Keratinocyte (primary cell): ENCODE data around the gene PGS1. TPM values are rescaled to one million over a fixed set of nuclear protein-coding genes. Genes with fewer than 3 reads are reported as not detected.

Source experiments
- DNase-seq: peaks from one replicate; pipeline ENCODE4 v3.0.0-alpha.2; 2011; ENCODE audit warnings: low read depth, missing footprints, low spot score
- FAIRE-seq: peaks from 2 replicates; lab custom pipeline; 2011; peaks lifted over from hg19 to GRCh38; lab: Jason Lieb, UNC
- H2AFZ ChIP-seq: 2 replicates; pipeline ENCODE4 v1.6.0; 2012; ENCODE audit warnings: low read length, control low read depth, inconsistent platforms; ENCODE audit not compliant: control insufficient read depth
- H3K27ac ChIP-seq: 2 replicates; pipeline ENCODE4 v1.5.1; 2011; ENCODE audit warnings: low read length; ENCODE audit not compliant: control insufficient read depth, insufficient read depth
- H3K27me3 ChIP-seq: 3 replicates; pipeline ENCODE4 v1.6.0; 2011; ENCODE audit warnings: low read length; ENCODE audit not compliant: control insufficient read depth, insufficient read depth; ENCODE audit errors: extremely low read depth
- H3K36me3 ChIP-seq, 2 experiments: 2 replicates in 1 of 2; 3 replicates in 1 of 2; pipeline ENCODE4 v1.5.1; 2011; ENCODE audit warnings: low read length in 2 of 2, mild to moderate bottlenecking in 1 of 2; ENCODE audit not compliant: control insufficient read depth in 2 of 2, insufficient read depth in 2 of 2; ENCODE audit errors: extremely low read depth in 1 of 2
- H3K4me1 ChIP-seq: 3 replicates; pipeline ENCODE4 v1.5.1; 2011; ENCODE audit warnings: low read length; ENCODE audit not compliant: control insufficient read depth, insufficient read depth; ENCODE audit errors: extremely low read depth
- H3K4me2 ChIP-seq: 3 replicates; pipeline ENCODE4 v1.6.0; 2011; ENCODE audit warnings: low read depth, low read length; ENCODE audit not compliant: control insufficient read depth, insufficient read depth; ENCODE audit errors: extremely low read depth
- H3K4me3 ChIP-seq, 3 experiments: fragments of 200-600 bp in 1 of 3; sonication (generic) in 1 of 3; 2 replicates in 2 of 3; 3 replicates in 1 of 3; pipeline ENCODE4 v1.5.1; 2011 to 2016; ENCODE audit warnings: low read length in 3 of 3, mild to moderate bottlenecking in 3 of 3, control low read depth in 2 of 3, inconsistent platforms in 1 of 3, low read depth in 1 of 3, mixed read lengths in 1 of 3, mixed run types in 1 of 3, moderate library complexity in 1 of 3; ENCODE audit not compliant: control insufficient read depth in 2 of 3, insufficient read depth in 2 of 3; ENCODE audit errors: extremely low read depth in 1 of 3
- H3K79me2 ChIP-seq: 2 replicates; pipeline ENCODE4 v1.6.0; 2012; ENCODE audit warnings: low read length; ENCODE audit not compliant: control insufficient read depth, insufficient read depth
- H3K9ac ChIP-seq: 3 replicates; pipeline ENCODE4 v1.6.0; 2011; ENCODE audit warnings: low read length; ENCODE audit not compliant: control insufficient read depth, insufficient read depth; ENCODE audit errors: extremely low read depth
- H3K9me1 ChIP-seq: 3 replicates; pipeline ENCODE4 v1.6.0; 2011; ENCODE audit warnings: low read length; ENCODE audit not compliant: control insufficient read depth, insufficient read depth; ENCODE audit errors: extremely low read depth
- H3K9me3 ChIP-seq: 2 replicates; pipeline ENCODE4 v1.5.1; 2012; ENCODE audit warnings: low read depth, low read length; ENCODE audit not compliant: control insufficient read depth
- H4K20me1 ChIP-seq: 3 replicates; pipeline ENCODE4 v1.6.0; 2011; ENCODE audit warnings: low read length; ENCODE audit not compliant: control insufficient read depth, insufficient read depth; ENCODE audit errors: extremely low read depth
- EZH2 ChIP-seq: IDR thresholded peaks from one replicate; pipeline ENCODE4 v1.6.1; 2012; ENCODE audit warnings: inconsistent platforms, mild to moderate bottlenecking, low read length, moderate library complexity
- dilution Hi-C: fragments of 300-500 bp; cut with MboI; formaldehyde crosslinking; loops from one replicate; pipeline ENCODE4 v1.7.0; 2020; ENCODE audit warnings: low sequenced_read_pairs; ENCODE audit not compliant: extremely low pct_ligation_motif_present
- polyA plus RNA-seq, 5 experiments: library from polyadenylated mRNA; depleted of rRNA in 3 of 5; stranded (reverse) in 3 of 5; stranded (forward) in 1 of 5; unstranded in 1 of 5; fragments of >200 nt; gene quantifications; 1 replicate in 1 of 5; 2 replicates in 3 of 5; 3 replicates in 1 of 5; pipeline versions ENCODE4 v1.2.1 to v1.2.3, GENCODE V29; 2011 to 2012; ENCODE audit warnings: missing spikeins in 2 of 5, low read depth in 1 of 5, low replicate concordance in 1 of 5
- TF ChIP-seq, protein P1 (sequence below), 3 experiments: IDR thresholded peaks in 1 of 3; conservative IDR thresholded peaks in 1 of 3; optimal IDR thresholded peaks in 1 of 3; 2 replicates in 2 of 3; 3 replicates in 1 of 3; pipeline versions ENCODE3 to v1.5.1; 2011; ENCODE audit warnings: low read length in 3 of 3, mild to moderate bottlenecking in 3 of 3, moderate library complexity in 2 of 3, control low read depth in 1 of 3, inconsistent platforms in 1 of 3; ENCODE audit not compliant: insufficient read depth in 2 of 3; ENCODE audit errors: extremely low read depth in 1 of 3

The PGS1 gene
- polyA plus RNA-seq, 1 donor (not counting 4 experiments of a cell fraction or from before 2014, with no cell fraction given), result 19.6 TPM

DNA sequence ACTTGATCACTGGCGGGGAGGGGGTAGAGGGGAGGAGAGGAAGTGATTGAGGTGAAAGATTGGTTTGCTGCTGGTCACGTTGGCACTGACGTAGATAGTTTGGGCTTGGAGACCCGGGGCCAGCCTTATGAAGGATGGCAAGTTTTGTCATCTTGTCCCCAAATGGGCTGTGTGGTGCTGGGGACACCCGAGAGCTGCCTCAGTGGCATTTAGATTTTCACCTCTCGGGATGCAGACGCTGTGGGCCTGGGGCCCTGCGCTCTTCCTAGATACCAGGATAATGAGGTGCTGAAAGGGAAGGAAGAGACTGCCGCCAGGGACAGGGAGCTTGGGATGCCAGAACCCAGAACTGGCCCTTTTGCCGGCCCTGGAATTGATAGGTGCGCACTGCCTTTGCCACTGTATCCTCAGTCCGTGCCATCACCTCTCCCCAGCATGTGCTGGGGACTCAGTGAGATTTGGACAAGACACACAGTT lies 17.2 kb upstream of the PGS1 start:
- no peaks in the 10 kb centered on the region for H3K9me1 ChIP-seq
- dilution Hi-C loops, result no loop called here
- peaks cover 14% of the 10 kb centered on the region for H3K27me3 ChIP-seq
- peaks cover 5% of the 10 kb centered on the region for H4K20me1 ChIP-seq
- no peak for TF ChIP-seq EZH2
- TF ChIP-seq, protein P1, sequence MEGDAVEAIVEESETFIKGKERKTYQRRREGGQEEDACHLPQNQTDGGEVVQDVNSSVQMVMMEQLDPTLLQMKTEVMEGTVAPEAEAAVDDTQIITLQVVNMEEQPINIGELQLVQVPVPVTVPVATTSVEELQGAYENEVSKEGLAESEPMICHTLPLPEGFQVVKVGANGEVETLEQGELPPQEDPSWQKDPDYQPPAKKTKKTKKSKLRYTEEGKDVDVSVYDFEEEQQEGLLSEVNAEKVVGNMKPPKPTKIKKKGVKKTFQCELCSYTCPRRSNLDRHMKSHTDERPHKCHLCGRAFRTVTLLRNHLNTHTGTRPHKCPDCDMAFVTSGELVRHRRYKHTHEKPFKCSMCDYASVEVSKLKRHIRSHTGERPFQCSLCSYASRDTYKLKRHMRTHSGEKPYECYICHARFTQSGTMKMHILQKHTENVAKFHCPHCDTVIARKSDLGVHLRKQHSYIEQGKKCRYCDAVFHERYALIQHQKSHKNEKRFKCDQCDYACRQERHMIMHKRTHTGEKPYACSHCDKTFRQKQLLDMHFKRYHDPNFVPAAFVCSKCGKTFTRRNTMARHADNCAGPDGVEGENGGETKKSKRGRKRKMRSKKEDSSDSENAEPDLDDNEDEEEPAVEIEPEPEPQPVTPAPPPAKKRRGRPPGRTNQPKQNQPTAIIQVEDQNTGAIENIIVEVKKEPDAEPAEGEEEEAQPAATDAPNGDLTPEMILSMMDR (optimal IDR thresholded peaks at IDR 0.05 in 1 of 3, IDR thresholded peaks at IDR 0.05 in 1 of 3, conservative IDR thresholded peaks at IDR 0.05 in 1 of 3; ENCODE audit: extremely low read depth in 1 of 3, insufficient read depth in 2 of 3, low read length in 3 of 3), result no peak
- no peak overlapping the region for H2AFZ ChIP-seq
- peaks cover 25% of the 10 kb centered on the region for H3K79me2 ChIP-seq
- H3K4me2 ChIP-seq, result no peak overlapping the region
- no peaks in the 10 kb centered on the region for H3K9me3 ChIP-seq
- H3K9ac ChIP-seq, result no peak overlapping the region
- peaks cover 24% of the 10 kb centered on the region for H3K4me1 ChIP-seq
- no peak for DNase-seq
- no peak overlapping the region for H3K27ac ChIP-seq
- FAIRE-seq, result no peak
- H3K4me3 ChIP-seq, result no peak overlapping the region
- peaks cover 3 to 13% of the 10 kb centered on the region in 2 experiments for H3K36me3 ChIP-seq

DNA sequence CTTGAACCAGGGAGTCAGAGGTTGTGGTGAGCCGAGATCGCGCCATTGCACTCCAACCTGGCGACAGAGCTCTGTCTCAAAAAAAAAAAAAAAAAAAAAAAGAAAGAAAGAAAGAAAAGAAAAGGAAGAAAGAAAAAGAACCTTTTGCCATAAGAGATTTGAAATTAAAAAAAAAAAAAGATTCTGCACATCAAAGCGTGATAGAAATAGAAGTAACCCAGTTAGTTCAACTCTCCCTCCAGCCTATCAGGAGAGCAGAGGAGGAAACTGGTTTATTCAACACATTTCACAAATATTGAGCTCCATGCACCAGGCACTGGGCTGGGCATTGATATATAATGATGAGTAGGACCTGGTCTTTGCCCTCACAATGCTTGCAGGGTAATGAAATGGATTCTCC lies 16.2 kb upstream of the PGS1 start:
- DNase-seq (no peak), FAIRE-seq (no peak)
- TF ChIP-seq, protein P1 (optimal IDR thresholded peaks at IDR 0.05 in 1 of 3, IDR thresholded peaks at IDR 0.05 in 1 of 3, conservative IDR thresholded peaks at IDR 0.05 in 1 of 3; ENCODE audit: extremely low read depth in 1 of 3, insufficient read depth in 2 of 3, low read length in 3 of 3), result no peak
- no peak for TF ChIP-seq EZH2
- Histone ChIP-seq H3K4me1 (peaks cover 17% of the 10 kb centered on the region), H3K36me3 (peaks cover 3 to 12% of the 10 kb centered on the region in 2 experiments), H3K9me3 (no peaks in the 10 kb centered on the region), H3K9ac (no peak overlapping the region), H3K79me2 (peaks cover 23% of the 10 kb centered on the region), H4K20me1 (peaks cover 4% of the 10 kb centered on the region), H3K27ac (no peak overlapping the region), H3K4me2 (no peak overlapping the region), H3K27me3 (peaks cover 18% of the 10 kb centered on the region), H3K4me3 (no peak overlapping the region), H2AFZ (no peak overlapping the region), H3K9me1 (no peaks in the 10 kb centered on the region)
- dilution Hi-C loops, result no loop called here
